GM18520 (cell line): ENCODE results near the gene ZNF445.
"Not testable (repeated sequence)": the region's sequence is repeated elsewhere in the genome, so short reads cannot be mapped to it uniquely, and the experiment has no call there.

Source experiments
- ATAC-seq: cut with Tn5 transposase; IDR thresholded peaks from one replicate; pipeline ENCODE4 v1.9.1; 2021; ENCODE audit not compliant: unreplicated experiment

Gene ZNF445

DNA sequence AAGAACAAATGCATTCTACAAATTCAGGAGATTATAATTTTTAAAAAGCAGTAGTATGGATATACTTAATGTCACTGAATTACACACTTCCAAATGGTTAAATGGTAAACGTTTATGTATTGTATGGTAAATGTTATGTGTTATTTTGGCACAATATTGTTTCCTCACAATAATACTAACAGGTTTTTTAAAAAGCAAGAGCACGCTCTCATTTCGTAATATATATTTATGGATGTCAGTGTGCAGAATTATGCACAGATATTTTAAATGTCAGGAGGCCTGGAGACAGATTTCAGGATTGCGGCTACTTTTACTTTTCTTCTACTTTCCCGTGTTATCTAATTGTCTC lies 533 bp downstream of the ZNF445 start:
- no peak for ATAC-seq

DNA sequence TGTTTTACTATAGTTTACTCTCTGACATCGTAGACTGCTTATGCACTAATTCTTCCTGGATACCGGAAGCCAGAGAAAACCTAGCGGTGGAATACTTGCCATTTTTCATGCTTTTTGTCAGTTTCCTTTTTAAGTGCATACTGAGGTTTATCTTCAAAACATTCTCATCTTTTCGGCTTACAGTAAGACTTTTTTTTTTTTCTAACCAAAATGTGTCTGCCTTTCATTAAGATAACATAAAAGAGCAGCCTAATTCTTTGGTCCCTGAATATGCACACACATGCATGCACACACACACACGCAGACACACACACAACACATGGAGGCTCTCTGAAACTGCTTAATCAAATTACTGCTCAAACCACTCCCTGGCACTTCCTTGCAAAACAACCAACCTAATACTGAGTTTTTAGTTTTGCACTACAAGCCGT lies 1.3 kb downstream of the ZNF445 start:
- no peak for ATAC-seq

DNA sequence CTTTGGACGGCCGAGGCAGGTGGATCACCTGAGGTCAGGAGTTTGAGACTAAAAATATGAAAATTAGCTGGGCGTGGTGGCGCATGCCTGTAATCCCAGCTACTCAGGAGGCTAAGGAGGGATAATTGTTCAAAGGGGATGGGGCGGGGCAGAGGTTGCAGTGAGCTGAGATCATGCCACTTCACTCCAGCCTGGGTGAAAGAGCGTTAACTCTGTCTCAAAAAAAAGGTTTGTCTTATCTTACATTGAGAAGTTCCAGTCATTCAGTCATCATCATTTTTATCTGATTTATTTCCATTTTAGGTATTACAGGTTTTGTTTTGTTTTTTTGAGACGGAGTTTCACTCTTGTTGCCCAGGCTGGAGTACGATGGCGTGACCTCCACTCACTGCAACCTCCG lies 2.6 kb downstream of the ZNF445 start:
- ATAC-seq: not testable (repeated sequence)

DNA sequence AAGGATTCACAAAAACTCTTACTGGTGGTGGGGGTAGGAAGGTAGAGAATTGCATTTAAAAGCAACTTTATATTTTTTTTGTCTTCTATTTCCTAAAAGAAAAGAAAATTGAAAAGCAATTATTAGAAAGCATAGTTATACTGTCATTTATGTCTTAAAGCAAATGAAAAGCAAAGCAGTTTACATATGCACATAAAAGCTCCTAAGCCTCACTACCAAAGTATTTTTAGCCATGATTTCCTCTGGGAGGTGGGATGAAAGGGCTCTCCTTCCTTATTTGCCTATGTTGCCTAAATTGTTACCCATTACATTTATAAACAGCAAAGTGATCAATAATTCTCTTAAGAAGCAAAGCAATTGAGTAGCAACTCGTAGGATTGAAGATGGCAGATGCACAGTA lies 7.0 kb downstream of the ZNF445 start:
- ATAC-seq: no peak

DNA sequence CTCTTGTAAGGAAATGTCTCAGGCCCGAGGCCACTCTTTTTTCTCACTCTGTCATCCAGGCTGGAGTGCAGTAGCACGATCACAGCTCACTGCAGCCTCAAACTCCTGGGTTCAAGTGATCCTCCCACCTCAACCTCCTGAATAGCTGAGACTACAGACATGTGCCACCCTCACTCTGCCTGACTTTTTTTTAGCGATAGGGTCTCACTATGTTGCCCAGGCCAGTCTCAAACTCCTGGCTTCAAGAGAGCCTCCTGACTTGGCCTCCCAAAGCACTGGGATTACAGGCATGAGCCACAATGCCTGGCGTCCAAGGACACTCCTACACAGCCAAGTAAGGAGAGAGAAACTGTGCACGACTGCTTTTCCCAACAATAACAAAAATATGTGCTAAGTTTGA lies 7.6 kb downstream of the ZNF445 start:
- ATAC-seq: no peak

DNA sequence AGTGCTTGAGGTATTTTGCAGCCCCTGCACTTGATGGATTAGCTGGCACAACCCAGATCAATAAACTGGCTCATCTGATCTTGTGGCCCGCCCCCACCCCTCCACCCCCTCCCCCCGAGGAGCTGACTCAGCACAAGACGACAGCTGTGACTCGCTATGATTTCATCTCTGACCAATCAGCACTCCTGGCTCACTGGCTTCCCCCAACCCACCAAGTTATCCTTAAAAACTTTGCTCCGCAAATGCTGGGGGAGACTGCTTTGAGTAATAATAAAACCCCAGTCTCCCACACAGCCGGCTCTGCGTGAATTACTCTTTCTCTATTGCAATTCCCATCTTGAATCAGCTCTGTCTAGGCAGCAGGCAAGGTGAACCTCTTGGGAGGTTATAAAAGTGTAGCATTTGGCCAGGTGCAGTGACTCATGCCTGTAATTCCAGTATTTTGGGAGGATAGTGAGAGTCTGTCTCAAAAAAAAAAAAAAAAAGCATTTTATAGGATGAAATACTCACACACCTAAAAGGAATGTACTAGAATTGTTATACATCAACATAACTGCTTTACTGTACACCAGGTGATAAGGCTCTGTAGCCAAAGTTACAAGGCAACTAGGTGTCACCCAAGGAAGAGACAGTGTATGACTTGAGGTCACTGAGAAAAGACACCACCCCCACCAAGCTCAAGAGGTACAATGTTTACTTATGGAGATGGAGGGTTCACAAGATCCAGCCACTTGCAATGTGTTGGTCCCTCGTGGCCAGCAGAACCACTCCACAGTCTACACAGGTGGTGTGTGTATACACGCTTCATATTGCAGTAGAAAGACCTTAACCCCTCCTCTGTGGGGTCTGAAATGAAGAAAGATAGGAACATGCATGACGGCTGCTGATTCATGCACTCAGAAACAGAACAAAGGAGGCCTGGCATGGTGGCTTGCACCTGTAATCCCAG lies 8.6 kb downstream of the ZNF445 start:
- no peak for ATAC-seq

DNA sequence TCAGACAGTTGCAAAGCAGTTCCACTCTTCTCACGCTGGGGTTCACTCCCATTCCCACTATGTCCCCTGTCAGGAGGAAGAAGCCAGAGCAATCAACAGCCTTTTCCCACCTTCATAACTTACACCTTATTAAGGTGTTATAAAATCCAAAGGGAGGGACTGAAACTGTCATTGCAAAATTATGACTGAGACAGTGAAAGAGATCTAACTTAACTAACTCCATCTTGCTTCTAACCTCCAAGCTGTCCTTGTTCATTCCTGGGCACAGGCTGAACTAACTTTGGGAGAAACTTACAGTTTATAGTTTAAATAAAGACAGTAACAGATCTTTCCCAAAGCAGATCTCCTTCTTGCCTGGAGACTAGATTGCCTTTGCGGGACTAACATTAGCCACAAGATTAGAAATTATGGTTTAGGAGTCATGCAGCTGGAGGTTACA lies 9.4 kb downstream of the ZNF445 start:
- not testable (repeated sequence) for ATAC-seq

DNA sequence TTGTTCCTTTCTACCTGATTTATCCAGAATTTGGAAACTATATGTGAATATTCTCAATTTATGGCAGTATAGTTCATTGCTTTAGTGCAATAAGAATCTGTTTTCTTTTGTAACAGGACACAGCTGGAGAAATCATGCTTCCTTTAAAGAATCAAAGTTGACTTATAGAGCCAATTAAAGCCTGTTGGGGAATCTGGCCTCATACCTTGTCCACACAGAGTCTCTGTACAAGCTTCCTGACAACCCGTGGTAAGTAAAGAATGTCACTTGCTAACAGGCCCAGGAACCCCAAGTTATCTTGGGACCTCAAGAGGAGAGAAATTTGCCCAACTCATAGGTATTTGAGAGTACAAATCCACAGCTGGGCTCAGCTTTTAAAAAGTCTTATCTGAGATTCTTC lies 10.2 kb downstream of the ZNF445 start:
- no peak for ATAC-seq

DNA sequence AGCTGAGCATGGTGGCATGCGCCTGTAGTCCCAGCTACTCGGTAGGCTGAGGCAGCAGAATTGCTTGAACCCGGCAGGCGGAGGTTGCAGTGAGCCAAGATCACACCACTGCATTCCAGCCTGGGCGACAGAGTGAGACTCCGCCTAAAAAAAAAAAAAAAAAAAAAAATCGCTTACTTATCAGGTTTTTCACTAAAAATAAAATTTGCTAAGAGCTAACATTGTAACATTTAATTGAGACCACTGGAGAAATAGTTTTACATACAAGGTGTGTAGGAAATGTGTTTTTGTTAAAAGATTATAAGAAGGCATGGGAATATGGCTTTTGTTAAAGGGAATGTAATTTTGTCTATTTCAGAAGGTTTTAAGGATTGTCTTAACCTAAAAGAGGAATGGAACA lies 12.6 kb downstream of the ZNF445 start:
- ATAC-seq: not testable (repeated sequence)

DNA sequence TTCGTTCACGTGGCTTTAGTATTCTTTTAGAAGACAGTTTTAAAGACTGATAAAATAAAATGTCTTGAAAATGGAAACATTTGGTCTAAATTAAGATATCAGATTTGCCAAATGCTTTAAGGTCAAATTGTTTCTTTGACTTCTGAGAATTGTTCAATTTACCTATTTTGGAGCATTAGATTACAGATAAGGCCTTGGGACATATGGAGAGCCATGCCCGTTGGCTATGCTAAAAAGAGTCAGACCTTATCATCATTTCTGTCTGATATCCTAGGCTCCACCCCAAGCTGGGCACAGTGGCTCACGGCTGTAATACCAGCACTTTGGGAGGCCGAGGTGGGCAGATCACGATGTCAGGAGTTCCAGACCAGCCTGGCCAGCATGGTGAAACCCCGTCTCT lies 13.0 kb downstream of the ZNF445 start:
- ATAC-seq: no peak

DNA sequence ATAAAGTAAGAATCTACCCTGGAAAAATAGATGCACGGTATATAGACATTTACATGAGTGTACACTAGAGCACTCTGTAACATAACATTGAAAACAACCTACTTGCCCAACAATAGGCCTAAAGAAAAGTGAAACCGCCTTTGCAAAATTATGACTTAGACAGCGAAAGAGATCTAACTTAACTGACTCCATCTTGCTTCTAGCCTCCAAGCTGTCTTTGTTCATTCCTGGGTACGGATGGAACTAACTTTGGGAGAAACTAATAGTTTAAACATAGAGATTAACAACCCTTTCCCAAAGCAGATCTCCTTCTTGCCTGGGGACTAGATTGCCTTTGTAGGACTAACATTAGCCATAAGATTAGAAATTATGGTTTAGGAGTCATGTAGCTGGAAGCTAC lies 17.4 kb downstream of the ZNF445 start:
- not testable (repeated sequence) for ATAC-seq

DNA sequence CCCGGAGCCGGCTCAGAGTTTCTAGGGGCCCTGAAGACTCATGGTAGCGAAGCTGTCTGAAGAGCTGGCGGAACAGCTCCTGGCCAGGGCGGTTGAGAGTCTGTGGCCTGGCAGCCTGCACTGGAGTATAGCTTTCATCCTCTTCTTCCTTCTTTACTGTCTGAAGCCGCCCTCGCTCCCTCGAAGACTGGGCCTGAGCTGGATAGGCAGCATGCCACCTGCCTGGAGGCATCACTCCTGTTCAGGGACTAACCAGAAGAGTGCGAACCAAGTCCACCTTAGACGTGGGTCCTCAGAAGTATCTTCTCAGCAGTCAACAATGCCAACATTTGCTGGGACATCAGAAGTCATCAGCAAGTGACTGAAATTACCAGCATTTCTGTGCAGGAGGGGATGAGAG lies 22.2 kb downstream of the ZNF445 start:
- no peak for ATAC-seq

DNA sequence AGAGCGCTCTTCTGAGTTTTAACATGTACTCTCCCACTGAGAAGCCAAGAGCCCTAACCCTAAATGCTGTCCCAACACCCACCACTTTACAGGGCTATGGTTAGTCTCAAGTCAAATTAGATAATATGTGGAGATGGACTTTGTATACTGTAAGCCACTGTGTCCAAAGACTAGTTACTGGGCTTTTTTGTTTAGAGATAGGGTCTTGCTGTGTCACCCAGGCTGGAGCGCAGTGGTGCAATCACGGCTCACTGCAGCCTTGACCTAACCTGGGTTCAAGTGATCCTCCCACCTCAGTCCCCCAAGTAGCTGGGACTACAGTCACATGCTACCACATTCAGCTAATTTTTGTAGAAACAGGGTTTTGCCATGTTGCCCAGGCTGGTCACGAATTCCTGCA lies 23.2 kb downstream of the ZNF445 start:
- ATAC-seq: no peak

DNA sequence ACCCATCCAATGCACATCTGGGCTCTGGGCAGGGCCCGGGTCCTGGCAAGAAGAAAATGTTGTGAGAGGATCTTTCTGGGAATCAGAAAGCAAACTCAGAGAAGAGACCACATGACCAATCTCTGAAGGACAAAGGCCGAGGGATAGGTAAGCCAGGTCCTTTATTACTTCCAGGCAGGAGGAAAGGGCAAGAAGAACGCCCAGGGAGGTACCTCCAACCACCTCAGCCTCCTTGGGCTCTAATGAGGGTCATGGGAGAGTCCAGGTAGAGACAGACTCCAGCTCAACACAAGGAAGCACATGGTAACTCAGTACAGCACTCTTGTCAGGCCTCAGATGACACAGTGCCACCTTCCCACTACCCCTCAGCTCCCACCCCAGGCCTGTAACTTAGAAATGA lies 26.0 kb downstream of the ZNF445 start:
- no peak for ATAC-seq

DNA sequence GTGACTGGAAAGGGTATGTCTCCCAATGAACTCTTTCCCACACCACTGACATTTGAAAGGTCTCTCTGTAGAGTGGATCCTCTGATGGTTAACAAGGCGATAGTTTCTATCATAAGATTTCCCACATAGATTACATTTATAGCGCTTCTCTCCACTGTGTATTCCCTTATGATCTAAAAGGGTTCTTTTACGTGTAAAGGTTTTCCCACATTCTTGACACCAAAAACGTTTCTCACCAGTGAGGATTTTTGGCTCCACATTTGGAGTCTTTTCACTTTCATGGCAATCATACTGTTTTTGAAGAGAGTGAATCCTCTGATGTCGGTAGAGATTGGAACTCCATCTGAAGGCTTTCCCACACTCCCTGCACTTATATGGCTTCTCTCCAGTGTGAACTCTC lies 30.5 kb downstream of the ZNF445 start:
- no peak for ATAC-seq

DNA sequence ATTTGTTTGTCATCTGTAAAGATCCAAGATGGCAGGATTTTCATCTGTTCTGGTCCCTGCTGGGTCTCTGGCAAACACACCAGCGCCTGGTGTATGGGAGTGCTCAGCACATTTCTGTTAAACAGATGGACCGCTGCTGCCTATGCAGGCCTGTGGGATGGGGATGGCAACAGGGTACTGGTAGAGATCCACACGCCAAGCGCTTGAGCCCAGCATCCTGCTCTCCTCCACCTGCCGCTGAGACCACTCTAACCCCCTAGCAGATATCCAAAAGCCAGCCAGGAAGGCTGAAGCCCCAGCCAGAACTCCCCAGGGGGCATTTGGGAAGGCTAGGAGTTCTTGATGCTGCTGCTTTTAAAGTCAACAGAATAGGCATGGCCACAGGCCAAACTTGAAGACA lies 31.7 kb downstream of the ZNF445 start:
- no peak for ATAC-seq

DNA sequence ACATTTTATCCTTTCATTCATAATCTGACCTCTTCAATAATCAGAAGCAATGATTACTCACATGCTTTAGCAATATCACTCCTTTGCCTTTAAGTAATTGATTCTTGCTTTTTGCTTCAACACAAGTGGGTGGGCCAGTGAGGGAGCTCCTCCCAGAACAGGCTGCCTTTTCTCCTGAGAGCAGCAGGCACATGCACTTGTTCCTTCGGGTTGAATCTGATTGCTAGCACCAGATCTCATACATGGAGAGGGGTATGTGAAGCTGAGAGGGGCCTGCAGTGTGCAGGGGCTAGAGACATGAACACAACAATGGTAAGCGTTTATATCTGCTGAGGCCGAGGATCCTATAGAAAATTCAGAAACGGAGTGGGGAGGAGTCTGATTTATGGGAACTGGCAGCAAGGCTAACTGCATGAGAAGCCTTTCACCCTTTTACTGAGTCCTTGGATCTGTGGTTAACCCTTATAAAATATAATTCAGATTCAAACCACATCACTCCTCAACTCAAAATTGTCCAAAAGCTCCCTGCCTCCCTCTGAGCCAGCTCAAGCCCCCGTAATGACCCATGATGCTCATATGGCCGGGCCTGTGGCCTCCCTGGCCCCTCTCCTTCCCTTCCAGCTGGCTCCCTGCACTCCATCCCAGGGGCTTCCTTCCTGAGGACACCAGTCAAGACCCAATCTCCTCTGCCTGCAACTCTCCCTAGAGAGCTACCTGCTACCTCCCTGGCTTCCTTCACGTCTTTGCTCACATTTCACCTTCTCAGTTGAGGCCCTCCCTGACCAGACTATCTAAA lies 32.4 kb downstream of the ZNF445 start:
- ATAC-seq: no peak

DNA sequence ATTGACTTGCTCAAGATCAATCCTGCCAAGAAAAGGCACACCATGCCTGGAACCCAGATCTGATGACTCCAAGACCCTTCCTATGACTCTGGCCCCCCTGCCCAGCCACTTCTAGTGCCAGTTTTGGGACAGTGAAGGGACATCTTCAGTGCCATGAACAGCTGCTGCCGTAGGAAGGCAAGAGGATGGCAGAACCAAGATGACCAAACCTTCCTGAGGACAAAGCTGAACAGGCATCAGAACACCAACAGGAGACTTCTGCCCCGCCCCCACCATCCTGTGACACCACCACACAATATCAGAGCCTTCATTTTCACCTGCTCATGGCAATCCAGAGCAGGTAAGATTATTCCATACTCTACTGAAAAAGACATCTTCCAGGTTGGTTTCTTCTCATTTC lies 33.0 kb downstream of the ZNF445 start:
- ATAC-seq: no peak

DNA sequence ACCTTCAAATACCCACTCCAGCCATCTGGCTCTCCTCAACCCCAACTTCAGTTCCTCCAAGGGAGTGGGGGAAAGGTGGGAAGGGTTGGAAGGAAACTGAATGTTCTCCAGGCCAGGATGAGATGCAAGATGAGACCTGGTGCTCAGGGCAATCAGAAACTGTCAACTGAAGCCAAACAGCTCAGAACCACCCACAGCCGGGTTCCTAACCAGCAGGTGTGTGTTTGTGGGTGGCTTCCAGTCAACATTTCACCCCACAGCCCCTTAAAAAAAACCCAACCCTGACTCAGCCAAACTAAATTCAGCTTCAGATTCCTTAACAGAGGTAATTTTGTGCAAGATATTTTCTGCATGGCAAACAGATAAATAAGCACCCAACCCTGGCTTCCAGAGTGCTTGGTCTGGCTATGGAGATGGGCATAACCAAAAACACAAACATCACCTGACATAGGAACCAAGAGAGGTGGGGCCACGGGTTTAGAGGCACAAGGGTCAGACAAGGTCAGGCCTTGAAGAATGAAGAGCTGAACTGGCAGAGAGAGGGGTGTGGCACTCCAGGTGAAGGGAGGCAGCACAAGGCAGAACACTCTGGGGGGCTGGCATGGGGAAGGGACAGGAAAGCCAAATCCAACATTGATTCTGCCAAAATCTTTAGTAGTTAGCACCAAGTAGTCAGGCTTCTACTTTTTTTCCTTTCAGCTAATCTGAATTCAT lies 34.7 kb downstream of the ZNF445 start:
- no peak for ATAC-seq

DNA sequence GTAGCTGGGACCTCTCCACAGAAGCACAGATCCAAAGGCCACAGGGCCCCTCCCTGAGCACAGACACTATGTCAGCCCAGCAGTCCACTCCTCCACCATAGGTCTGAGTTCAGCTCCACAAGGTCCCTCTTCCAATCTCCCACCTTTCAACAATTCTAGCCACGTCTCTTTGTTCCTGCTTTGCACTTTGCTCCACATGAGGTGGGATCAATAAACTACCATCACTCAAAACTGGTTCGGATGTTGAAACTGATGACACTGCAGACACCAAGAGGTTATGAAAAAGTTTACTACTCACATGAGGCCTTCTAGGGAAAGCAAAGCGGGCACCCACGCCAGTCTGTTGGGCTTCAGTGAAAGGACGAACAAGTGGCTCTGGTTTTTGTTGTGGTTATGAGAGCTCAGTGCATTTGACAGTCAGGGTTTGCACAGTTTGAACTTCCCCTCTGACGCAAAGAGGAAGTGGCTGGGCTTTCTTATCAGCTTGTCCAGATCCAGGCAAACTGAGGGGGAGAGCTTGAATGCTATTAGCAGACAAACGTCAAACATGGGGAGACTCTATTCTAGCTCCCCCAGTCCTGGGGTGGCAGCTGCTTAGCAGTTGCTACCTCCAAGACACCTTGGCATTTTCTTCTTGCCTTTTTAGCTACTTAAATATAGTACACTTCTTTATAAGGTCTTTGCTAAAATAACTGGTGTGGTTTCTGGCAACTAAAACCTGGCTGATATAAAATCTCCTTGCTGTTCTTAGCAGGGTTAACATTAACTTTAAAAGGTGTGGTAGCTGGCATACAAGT lies 37.8 kb downstream of the ZNF445 start:
- ATAC-seq: peak; percentile 93

DNA sequence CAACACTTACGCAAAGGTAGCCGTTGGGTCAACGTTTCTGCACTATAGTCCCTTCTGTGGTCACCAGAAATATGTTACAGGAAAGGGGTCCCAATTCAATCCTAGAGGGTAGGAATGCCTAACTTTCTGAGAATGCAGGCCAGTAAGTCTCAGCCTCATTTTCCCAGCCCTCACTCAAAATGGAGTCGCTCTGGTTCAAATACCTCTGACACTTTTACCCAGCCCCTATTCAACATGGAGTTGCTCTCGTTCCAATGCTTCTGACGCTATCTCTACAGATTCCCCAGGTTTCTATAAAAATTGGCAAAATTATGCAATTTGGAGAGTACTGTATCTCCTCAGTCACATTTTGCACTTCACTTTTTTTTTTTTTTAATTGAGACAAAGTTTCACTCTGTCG lies 39.7 kb downstream of the ZNF445 start:
- no peak for ATAC-seq
